ENCODE data around the gene ZNF438.

ZNF438 gene

GRCh38 chr10:30918651-30919050, 113.0 kb downstream of the ZNF438 start:
- no peak for TF ChIP-seq CTCF (conservative IDR thresholded peaks at IDR 0.05; ENCODE audit: low read depth, low read length)
- no peak for DNase-seq (ENCODE audit: low read depth)
- H3K4me3 ChIP-seq (ENCODE audit: low read length), result no peak overlapping the region

- DNase-seq (ENCODE audit: low read depth), result no peak
- no peak overlapping the region for H3K4me3 ChIP-seq (ENCODE audit: low read length)
- no peak for TF ChIP-seq CTCF (conservative IDR thresholded peaks at IDR 0.05; ENCODE audit: low read depth, low read length)
Observed at GRCh38 chr10:30917789-30918188, 113.9 kb downstream of the ZNF438 start.

- H3K4me3 ChIP-seq (ENCODE audit: low read length), result no peak overlapping the region
- no peak for DNase-seq (ENCODE audit: low read depth)
- no peak for TF ChIP-seq CTCF (conservative IDR thresholded peaks at IDR 0.05; ENCODE audit: low read depth, low read length)
Observed at GRCh38 chr10:30917067-30917466, 114.6 kb downstream of the ZNF438 start.

GRCh38 chr10:30915146-30915545, 116.5 kb downstream of the ZNF438 start:
- H3K4me3 ChIP-seq (ENCODE audit: low read length), result no peak overlapping the region
- no peak for TF ChIP-seq CTCF (conservative IDR thresholded peaks at IDR 0.05; ENCODE audit: low read depth, low read length)
- no peak for DNase-seq (ENCODE audit: low read depth)

- DNase-seq (ENCODE audit: low read depth), result no peak
- TF ChIP-seq CTCF (conservative IDR thresholded peaks at IDR 0.05; ENCODE audit: low read depth, low read length), result no peak
- no peak overlapping the region for H3K4me3 ChIP-seq (ENCODE audit: low read length)
Observed at GRCh38 chr10:30911303-30911863, 120.3 kb downstream of the ZNF438 start.

- TF ChIP-seq CTCF (conservative IDR thresholded peaks at IDR 0.05; ENCODE audit: low read depth, low read length), result no peak
Observed at GRCh38 chr10:30903397-30904138, 128.1 kb downstream of the ZNF438 start.

More at GRCh38 chr10:30903397-30904138, 128.1 kb downstream of the ZNF438 start:
- no peak overlapping the region for H3K4me3 ChIP-seq (ENCODE audit: low read length)
- DNase-seq (ENCODE audit: low read depth), result no peak
